ENCODE data around the gene GNA12.

GNA12 gene, protein sequence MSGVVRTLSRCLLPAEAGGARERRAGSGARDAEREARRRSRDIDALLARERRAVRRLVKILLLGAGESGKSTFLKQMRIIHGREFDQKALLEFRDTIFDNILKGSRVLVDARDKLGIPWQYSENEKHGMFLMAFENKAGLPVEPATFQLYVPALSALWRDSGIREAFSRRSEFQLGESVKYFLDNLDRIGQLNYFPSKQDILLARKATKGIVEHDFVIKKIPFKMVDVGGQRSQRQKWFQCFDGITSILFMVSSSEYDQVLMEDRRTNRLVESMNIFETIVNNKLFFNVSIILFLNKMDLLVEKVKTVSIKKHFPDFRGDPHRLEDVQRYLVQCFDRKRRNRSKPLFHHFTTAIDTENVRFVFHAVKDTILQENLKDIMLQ

DNA sequence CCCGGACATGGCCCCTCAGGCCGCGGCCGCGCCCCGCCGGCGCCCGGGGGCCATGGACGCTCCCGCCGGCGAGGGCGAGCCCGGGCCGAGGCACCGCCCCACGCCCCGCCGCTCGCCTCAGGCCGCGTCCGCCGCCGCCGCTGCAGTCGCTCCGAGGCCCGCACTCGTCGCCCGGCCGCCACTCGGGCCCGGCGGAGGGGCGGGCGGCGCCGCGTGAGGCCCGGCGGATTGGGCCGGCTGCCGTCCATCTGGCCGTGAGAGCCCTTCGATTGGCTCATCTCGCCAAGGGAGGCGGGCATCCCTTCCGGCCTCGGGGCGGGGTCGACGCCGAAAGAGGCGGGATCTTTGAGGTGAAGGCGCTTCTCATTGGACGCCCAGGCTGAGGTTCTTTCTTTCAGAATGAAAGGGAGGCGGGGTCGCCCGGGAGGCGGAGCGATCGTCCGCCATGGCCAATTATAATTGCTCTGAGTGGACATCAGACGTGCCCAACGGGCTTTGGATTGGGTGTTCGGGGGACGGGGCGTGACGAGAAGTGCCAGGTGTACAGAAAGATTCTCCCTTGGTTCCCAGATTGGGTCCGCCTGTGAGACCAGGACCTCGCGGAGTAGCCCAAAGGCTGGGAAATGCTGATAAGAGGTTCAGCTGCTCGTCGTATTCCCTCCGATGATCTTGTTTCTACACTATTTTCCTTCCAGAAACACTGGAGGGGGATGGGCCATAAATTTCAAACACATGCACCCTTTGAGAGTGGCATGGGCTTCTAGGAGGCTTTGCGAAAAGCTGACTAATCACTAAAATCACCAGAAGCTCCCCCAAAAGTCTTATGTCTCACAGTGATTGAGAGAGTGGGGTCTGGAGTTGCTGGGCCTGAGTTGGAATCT lies at the start of gene GNA12:
Gene GNA12 (minus strand): TSS at position 156 of the 881 bp plus-strand sequence. CDS start 147 bp downstream, at position 9.
- DNase-seq (ENCODE audit: low spot score): peak; percentile 99

DNA sequence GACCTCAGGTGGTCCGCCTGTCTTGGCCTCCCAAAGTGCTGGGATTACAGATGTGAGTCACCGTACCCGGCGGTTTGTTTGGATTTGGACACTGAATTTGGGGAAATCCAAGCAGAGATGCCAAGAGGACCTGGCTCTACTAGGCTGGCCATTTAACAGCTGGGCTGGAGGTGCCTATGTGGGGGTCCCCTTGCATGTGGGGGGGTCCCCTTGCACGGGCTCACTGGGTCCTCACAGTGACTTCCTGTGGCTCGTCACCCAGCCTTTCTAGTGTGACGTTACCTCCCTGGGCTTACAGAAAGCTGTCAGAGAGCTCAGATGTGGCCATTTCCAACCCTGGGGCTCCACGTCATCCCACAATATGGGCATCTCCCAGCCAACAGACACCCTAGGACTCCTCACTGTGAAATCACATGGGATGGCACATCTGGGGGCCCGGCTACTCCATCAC lies 49.3 kb upstream of the GNA12 start:
- no peak for DNase-seq (ENCODE audit: low spot score)

DNA sequence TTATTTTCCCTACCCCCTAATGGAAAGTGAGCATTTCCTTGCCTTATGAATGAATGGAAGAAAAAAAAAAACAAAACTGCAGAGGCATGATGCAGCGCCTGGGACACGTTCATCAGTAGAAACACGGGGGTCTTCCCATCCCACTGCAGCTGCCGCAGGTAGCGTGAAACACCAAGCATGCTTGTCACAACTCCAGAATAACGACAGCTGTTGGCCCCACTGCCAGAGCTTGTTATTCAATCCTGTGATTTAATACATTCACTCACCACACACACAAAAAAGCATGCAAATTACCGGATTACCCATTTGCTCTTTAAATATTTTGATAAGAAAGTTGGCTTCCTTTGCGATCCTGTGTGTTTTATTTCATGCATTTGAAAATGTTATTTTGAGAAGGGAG lies 48.4 kb upstream of the GNA12 start:
- DNase-seq (ENCODE audit: low spot score): no peak

DNA sequence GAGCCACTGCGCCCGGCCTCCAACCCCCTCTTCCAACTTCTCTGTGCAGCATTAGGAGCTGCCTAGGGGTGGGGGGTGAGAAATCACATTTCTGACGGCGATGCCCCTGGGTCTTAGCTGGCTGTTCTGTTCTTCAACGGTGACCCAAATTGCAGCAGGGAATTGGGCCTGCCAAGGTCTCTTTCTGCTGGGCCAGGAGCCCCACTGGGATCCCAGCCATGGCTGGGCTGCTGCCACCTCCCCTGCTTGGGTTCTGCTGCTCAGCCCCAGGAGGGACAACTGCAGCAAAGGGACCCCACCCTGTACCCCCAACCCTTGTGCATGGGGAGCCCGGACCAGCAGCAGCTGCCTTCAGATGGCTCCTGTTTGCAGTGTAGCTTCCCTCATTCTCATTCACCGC lies 43.7 kb upstream of the GNA12 start:
- no peak for DNase-seq (ENCODE audit: low spot score)

DNA sequence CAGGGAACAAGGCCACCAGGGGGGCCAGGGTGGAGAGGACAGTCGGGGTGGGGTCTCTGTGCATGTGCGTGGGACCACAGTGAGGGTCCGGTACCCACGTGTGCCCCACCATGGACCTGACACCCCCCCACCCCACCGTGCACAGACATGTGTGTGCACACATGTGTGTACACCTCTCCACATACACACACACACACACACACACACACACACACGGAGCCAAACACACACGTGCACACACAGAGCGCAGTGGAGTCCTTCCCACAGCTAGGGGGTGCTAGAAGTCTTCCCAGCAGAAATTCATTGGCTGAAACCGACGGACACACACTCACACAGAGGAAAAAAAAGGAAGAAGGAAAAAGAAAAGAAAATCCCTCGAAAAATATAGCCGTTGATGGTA lies 42.8 kb upstream of the GNA12 start:
- peak; percentile 70 for DNase-seq (ENCODE audit: low spot score)

DNA sequence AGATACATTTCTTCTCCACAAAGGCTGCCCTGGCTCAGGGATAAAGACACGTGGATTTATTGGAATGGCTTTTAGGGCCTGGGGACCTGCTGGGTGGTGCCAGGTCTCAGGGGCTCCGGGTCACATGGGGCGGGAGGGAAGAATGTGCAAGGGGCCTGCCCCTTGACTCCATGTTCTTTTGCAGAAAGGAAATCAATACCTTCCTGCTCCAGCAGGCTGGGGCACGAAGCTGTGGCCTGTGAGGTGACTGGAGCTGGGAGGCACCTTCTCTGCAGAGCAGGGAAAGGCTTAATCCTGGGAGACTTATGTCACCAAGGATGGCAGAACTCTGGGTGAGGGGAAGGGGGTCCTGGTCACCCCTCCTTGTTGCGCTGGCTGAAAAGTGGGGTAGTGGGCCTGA lies 42.3 kb upstream of the GNA12 start:
- no peak for DNase-seq (ENCODE audit: low spot score)

DNA sequence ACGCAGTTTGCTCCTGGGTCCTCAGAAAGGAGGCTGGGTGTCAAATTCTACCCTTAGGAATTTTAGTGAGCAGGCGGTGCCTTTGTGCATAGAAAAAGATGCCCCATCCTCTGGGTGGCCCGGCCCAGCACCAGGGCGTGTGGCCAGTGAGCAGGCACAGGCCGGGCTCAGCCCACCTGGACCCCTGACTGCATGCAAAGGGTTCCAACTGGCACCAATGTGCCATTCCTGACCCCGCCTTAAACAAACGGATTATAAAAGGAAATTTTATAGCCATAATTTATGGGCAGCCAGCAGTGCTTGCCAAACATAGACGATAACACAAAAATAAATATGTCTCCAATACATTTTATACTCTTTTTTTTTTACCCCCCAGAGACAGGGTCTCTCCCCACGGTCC lies 40.1 kb upstream of the GNA12 start:
- DNase-seq (ENCODE audit: low spot score): no peak

DNA sequence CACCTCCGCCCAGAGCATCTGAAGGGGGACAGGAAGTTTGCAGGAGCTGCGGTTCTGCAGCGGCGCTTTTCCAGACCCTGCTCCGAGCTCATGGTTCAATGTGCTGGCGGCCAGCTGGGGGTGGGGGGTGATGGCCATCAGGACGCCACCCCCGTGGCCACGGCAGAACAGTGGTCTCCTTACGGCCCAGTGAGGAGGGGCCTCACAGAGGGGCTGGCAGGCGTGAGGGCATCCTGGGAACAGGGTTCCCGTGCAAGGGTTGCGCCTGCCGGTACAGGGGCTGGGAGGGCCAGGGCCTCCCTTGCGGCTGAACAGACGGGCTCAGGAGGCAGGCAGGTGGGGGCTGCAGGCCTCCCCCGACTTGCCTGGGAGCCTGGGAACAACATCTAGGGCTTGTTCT lies 39.0 kb upstream of the GNA12 start:
- no peak for DNase-seq (ENCODE audit: low spot score)

DNA sequence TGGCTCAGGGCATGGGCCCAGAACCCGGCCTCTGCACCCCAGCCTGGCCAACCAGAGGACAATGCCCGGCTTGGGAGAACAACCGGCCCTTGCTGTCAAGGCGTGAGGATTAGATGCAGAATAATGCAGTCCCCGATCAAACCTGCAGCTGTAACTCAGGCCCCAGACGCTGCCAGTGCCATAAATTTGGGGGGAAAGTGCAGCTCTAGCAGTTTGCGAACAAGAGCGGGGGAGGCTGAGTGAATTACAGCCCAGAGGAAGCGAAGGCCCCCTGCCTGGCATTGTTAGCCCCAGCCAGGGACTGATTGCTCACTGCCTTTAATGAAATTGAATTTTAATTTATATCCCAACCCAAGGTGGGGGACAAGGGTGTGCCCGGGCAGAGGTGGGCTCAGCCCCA lies 38.0 kb upstream of the GNA12 start:
- DNase-seq (ENCODE audit: low spot score): no peak

DNA sequence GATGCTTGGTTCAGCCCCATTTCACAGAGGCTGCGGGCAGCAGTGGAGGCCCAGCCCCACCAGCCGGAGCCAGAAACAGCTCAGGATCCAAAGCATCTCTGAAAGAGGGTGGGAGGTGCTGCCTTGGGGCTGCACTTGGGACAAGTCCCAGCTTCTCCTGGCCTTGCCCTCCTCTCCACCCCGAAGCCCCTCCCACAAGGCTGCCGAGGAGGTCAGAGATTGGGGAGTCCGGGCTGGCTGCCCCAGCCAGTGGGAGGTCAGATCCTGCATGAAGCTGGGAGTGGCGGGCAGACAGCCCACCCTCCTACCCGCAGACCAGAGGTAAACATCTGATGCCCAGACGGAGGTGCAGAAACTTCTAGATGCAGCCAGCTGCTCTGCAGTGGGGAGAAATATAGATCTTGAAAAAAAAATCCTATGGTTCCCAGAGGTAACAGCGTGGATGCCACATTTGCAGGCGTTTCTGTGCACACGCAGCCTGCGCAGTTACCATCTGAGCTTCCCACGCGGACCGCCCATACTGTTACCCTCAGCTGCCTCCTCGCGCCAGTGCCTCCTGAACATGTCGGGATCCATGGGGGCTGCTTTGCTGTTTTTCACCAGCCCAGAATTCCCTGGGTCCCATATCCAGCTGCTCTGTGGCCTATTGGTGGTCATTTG lies 36.9 kb upstream of the GNA12 start:
- DNase-seq (ENCODE audit: low spot score): no peak

DNA sequence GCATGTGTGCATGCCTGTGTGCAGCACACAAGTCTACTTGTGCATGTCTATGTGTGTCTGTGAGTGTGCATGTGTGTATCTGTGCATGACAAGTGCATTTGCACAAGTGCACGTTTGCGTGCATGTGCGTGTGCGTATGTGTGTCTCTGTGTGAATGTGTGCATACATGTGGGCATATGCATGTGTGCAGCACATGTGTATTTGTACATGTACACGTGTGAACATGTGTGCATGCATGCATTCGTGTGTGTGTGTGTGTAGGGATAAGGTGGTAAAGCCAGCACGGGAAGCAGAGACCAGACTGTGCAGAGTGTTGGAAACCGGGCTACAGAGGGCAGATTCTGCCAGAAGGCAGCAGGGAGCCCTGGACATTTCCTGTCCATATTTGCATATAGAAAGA lies 35.9 kb upstream of the GNA12 start:
- no peak for DNase-seq (ENCODE audit: low spot score)

DNA sequence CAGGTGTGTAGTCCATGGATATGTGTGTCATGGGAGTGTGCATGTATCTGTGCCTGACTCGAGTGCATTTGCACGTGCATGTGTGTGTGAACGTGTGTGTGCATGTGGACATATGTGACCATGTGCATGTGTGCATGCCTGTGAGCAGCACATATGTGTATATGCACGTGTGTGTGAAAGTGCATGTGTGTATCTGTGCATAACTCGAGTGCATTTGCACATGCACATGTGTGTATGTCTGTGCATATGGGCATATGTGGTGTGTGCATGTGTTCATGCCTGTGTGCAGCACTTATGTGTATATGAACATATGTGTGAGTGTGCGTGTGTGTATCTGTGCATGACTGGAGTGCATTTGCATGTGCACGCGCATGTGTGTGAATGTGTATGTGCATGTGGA lies 35.2 kb upstream of the GNA12 start:
- no peak for DNase-seq (ENCODE audit: low spot score)

DNA sequence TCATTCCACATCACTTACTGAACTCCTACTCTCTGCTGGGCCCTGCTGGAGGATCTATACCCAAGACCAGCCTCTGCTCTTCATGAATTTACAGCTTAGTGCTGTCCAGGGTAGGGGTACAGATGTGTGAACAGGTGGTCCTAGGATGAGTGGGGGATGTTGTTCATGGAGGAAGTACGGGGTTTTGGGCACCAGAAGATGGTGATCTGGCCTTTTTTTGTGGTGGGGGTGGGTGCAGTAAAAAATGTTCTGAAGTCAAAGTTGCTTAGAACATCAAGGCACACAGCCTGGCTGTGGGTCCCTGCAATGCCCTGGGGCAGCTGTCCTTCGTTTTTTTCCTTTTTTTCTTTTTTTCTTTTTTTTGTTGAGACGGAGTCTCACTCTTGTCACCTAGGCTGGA lies 34.2 kb upstream of the GNA12 start:
- DNase-seq (ENCODE audit: low spot score): no peak

DNA sequence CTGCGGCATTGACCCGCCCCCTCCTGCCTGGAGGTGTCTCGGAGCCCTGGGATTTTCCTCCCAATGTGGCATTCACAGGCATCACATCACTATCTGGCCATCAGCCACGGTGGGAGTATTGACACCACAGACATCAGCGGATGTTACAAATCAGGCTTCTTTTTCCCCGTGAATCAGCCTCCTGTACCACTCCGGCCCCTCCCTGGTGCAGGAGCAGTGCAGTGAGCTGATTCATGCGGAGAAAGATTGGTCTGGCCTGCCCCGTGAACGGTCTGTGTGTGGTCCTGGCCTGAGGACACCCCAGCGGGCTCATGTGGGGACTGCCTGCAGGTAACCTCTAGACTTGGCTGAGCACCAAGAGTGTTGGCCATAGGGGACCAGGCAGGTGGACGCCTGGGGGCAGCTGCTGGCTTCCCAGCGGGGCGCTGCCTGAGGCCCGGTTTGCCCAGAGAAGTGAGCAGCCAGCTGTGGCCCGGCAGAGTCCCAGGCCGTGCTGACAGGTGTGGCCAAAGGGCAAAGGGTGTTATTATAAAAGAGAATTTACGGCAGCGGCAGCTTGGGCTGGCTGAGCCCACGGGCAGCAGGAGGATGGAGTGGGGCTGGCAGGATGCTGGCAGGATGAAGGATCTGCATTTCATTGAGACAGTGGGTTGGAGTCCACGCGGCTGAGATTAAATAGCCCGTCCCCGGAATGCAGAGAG lies 32.1 kb upstream of the GNA12 start:
- DNase-seq (ENCODE audit: low spot score): peak; percentile 75

DNA sequence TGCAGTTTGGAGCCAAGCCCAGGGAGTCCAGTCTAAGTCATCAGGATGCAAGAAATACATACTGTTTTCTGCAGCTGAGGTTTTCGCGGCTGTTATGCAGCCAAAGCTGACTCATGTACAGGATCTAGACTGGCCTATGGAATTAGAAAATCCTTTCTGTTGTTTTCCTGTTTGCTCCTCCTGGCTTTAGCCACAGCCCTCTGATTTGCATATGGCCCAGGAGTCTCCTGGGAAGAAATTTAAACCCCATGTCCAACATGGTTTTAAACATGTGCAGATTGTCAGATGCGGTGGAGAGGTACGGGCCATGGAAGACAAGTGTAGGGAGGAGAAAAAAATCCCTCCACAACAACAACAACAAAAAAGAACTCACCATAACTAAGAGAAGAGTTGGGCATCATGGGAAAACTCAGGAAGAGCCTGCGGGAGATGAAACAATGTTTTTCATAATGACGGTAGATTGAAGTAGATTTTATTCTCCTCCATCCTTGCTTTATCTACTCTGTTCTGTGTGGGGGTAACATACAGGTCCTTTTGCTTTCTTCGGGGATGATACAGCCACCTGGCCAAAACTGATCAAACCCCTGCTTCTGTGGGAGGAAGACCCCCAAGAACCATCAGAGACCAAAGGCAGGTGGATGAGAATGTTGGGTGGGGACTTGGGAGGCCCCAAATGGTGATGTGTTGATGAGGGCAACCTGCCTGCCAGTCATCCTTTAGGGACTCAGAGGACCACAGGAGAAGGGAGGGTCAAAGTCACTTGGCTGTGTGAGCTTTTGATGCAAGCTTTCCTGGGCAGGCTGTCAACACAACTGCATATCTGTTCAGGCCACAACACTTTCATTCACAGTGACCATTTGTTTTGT lies 29.8 kb upstream of the GNA12 start:
- DNase-seq (ENCODE audit: low spot score): peak; percentile 93

DNA sequence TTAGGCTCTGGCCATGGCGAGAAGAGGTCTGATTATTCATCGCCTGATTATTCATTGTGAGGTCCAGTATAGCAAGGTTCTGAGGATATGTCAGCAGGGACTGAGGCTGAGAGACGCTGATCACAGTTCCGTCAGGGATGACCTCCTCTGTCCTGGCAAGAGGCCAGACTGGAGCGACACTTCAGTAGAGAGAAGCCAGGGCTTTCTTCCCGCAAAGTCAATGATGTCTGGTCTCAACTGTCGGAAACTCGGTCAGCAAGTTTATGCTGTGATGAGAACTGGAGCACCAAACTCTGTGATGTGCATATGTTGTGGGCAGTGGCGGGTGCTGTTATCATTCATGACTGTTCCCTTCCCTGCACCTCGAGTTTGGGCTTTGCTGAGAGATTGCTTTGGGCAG lies 29.0 kb upstream of the GNA12 start:
- no peak for DNase-seq (ENCODE audit: low spot score)

DNA sequence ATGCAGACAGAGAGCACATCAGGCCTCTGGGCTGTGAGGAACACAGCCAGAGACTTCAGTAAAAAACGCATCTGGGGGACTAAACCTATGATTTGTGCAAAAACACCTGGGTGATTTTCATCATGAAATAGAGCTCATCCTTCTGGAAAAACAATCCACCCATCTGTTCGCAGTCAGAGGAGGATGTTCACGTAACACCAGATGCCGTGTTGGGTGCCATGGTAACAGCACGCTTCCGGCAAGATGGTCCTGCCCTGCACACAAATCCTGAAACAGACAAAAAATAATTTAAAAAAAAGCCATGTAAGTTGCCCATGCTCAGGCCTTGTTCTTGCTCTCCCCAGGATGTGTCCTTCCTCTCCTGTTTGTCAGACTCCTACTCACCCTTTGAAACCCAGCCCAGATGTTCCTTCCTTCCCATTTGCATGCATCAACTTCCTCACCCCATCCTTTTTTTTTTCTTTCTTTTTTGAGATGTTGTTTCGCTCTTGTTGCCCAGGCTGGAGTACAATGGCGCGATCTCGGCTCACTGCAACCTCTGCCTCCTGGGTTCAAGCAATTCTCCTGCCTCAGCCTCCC lies 28.3 kb upstream of the GNA12 start:
- DNase-seq (ENCODE audit: low spot score): no peak

DNA sequence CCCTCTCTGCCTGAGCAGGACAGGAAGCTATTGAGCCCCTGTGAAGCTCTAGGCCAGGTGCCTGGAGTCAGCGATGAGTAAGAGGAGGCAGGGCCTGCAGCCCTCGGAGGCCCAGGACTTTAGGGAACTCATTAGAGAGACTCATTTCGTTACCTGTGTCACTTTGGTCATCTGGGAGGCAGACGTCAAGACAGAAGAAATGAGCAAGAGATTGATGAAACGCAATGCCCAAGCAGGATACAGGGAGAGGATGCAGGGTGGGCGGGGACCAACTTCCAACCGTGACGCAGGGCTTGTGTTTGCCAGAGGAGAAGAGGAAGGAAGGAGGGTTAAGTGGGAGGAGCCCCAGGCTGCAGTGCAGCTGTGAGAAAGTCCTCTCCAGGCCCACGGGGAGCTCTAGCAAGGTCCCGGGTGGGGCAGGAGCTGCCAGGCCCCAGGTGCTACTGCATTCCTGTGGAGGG lies 26.4 kb upstream of the GNA12 start:
- DNase-seq (ENCODE audit: low spot score): peak; percentile 66

DNA sequence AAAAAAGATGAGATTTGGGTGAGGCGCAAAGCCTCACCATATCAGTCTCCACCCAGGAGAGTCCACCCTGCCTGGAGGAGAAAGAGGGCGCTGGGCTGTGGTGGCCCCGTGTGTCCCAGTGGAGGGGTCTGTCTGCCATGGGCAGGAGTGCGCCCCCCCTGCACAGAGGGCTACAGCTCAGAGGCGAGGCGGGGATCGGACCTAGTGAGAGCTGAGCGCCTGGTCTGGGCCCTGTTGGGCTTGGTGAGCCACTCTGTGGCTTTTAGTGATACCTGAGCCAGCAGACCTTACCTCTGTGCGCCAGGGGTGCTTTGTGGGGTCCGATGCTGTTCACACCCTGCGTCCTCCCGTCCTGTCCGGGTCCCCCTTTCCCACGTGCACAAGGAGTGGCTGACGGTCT lies 25.9 kb upstream of the GNA12 start:
- no peak for DNase-seq (ENCODE audit: low spot score)

DNA sequence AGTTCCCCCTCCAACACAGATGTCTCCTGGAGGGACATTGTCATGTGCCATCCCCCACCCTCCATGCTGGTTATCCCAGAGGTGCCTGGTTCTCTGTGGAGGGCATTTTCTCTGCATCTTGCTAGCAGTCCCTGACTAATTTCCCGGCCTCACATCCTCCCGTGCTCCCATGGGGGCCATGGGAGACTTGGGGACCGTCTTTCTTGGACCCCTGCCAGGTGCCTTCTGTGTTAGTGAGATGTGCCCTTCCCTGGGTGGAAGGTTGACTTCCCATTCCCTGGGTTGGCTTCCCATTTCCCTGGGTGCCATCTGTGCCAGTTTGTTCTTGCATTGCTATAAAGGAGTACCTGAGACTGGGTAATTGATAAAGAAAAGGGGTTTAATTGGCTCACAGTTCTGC lies 22.5 kb upstream of the GNA12 start:
- no peak for DNase-seq (ENCODE audit: low spot score)

Measured in AG08395 (cell line).